ENCODE results near the gene OR52K2.
"Not testable (repeated sequence)": the region's sequence is repeated elsewhere in the genome, so short reads cannot be mapped to it uniquely, and the experiment has no call there.

The OR52K2 gene

DNA sequence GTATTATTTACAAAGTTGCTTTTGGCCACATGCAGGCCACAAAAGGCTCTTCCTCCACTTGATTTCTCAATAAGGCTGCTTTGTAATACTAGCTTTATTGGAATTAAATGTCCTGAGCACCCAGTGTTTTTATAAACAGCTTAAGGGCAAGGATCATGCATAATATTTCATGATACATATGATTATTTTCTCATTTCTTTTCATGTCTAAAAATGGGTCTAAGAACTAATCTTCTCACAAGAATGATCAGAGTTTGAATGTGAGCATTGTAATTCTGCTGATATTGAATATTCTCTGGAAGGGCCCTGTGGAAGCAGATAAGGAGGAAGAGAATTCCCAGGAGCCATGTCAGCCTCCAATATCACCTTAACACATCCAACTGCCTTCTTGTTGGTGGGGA, at the start of gene OR52K2:
Gene OR52K2, plus strand, starts transcription at position 301 of the 400 bp plus-strand sequence. Its CDS starts 45 bp downstream, at position 346.
- no peak for DNase-seq

DNA sequence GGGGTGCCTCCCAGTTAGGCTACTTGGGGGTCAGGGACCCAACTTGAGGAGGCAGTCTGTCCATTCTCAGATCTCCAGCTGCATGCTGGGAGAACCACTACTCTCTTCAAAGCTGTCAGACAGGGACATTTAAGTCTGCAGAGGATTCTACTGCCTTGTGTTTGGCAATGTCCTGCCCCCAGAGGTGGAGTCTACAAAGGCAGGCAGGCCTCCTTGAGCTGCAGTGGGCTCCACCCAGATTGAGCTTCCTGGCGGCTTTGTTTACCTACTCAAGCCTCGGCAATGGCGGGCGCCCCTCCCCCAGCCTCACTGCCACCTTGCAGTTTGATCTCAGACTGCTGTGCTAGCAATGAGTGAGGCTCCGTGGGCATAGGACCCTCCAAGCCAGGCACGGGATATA, 42.9 kb upstream of the OR52K2 start:
- not testable (repeated sequence) for DNase-seq

DNA sequence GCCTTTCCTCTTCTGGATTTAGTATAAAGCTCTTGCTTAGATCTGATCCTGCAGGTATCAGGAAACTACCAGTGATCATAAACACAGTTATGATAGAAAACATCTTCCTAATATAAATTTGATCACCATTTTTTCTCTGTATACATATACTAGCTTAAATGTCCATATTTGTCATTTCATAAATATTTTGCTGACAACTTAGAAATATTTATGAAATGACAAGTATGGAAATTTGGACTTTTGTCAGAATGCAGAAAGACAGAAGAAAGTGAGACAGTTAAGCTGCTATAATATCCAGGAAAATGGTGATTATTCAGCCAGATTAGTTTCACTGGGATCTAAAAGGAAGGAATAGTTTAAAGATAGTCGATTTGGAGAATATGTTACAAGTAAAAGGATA, 32.8 kb upstream of the OR52K2 start:
- DNase-seq: no peak

DNA sequence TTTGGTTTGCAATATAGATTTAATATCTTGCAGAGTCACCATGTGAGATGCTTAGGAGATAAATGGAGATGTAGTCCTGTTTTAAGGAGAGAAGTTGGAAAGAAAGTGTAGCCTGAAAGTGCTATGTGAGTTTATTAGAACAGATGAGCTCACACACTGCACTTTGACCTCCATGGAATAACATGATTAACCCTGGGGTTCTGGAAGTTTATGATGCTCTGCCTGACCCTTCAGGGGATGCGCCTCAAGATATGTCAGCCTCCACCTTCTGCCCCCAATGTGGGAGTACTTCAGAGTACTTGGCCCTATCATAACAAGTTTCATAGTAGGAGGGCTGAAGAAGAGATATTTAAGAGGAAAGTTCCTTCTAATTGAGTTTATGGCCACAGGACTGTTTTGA, 32.3 kb upstream of the OR52K2 start:
- DNase-seq: no peak

DNA sequence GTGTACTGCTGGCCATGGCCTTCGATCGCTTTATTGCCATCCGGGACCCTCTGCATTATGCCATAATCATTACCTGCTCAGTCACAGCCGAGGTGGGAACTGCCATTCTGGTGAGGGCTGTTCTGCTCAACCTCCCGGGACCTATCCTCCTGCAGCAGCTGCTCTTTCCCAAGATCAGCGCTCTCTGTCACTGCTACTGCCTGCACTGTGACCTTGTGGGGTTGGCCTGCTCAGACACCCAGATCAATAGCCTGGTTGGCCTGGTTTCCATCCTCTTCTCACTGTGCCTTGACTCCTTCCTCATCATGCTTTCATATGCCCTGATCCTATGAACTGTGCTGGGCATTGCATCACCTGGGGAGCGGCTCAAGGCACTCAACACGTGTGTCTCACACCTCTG, 30.7 kb upstream of the OR52K2 start:
- DNase-seq: no peak

DNA sequence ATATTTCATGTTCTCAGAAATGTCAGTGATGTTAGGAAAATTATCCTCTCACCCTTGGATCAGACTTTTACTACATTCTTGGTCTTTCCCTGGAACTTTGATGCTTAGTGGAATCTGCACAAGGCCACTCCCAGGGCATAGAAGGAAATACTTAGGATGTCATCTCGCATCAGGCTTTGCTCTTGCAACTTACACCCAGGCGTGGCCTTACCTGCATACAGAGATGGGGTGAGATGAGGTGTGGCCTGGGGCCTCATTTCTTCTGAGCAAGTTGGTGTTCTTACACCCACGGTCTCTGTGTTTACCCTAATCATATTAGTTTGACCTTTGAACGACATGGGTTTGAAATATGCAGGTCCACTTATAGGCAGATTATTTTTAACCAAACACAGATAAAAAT, 19.0 kb upstream of the OR52K2 start:
- DNase-seq: no peak

DNA sequence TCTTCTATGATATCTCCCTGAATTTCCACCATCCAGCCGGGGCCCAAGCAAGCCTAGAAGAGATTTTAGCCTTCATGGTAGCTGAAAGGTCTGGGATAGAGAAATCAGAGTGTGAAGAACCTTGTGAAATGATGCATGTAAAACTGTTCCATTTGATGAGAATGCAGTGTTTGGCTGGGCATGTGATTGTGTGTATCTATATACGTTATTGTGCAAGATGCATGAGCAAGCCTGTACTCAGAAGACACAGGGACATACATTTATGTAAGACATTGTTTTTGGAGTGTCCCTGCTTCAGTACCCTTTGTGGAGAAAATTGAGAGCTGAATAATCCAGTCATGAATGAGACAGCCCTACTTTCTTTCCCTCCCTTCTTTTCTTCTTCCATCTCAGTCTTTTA, 15.2 kb upstream of the OR52K2 start:
- DNase-seq: no peak

DNA sequence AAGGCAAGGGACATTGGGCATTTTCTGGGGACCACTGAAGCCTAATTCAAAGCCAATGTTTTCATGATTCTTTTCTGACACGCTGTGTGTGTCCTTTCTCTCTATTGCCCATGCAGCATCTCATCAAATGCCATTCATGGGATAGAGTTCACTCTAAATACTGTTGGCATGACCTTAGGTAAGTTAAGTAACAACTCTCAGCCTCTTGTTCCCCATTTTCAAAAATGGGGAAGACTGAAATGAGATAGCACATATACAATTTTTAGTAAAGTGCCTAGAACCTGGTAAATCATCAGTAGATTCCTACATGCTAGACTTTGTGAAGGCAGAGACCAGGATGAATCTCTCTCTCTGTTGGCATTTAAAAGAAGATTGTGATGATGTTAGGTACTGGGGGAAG, 12.7 kb upstream of the OR52K2 start:
- no peak for DNase-seq

DNA sequence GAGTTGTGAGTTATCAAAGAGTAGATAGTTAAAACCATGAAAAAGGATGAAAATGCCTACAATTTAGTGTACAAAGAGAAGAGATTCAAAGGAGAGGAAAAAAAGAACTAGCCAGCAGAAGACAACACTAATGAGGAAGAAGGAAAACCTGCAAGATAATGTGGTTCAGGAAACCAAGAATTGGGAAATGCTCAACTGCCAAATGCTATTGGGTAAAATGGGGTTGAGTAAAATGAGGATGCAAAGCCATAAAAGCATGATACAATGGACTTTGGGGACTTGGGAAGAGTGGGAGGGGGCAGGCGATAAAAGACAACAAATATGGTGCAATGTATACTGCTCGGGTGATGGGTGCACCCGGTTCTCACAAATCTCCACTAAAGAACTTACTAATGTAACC, 7.6 kb upstream of the OR52K2 start:
- no peak for DNase-seq

DNA sequence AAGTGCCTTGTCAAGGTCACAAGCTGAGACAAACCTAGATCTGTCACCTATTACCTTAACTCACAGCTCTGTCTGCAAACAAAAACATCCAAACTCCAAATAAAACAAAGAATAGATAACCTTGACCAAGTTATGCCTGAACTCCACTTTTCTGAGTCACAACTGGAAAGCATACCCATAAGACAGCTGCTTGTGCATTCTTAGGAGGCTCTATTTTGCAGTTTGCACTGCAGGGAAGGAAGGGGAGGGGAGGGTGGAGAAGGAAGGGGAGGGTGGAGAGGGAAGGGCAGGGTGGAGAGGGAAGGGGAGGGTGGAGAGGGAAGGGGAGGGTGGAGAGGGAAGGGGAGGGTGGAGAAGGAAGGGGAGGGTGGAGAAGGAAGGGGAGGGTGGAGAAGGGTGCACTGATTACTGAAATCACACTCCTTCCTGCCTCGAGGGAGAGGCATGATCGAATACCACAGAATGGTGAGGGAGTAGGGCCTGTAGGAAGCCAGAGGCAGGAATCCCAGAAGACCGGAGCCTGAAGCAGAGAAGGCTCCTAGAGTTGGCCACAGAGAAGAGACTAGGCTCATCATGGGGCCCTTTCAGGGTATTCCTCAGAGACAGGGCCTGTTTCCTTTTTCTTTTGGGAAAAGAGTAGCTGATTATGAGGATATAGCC, 5.7 kb upstream of the OR52K2 start:
- no peak for DNase-seq

DNA sequence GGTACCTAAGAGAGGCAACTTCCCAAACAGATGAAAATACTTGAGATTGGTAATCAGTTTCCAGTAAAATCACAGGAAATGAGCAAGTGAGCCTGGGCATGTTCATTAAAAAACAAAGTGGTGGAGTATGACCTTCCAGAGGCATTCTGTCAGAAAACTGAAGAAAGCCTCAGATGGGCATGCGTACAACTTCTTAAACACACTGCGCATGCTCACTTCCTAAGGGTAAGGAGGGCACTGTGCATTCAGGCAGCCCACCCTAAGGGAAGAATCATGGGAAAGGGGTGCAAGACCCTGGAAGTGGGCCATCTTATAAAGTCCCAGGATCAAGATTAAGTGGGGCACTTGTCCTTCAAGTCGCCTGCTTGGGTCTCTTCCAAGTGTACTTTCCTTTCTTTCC, 4.0 kb downstream of the OR52K2 start:
- no peak for DNase-seq

DNA sequence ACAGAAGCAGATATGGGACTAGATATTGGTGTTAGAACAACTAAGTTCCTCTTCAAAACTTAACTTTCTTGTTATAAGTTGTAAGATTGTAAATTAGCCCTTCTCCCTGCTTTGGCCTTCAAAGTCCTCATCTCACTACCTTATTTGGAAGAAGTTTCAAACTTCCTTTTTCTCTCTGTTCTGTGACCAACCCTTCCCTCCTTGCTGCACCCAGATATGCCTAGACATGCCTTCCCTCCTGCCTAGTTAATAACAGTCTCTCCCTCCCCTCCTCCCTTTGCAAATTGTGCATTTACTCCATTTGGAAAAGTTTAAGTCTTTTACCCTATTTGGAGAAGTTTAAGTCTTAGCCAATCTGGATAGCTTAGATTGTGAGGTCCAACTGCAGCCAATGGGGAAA, 4.9 kb downstream of the OR52K2 start:
- no peak for DNase-seq

DNA sequence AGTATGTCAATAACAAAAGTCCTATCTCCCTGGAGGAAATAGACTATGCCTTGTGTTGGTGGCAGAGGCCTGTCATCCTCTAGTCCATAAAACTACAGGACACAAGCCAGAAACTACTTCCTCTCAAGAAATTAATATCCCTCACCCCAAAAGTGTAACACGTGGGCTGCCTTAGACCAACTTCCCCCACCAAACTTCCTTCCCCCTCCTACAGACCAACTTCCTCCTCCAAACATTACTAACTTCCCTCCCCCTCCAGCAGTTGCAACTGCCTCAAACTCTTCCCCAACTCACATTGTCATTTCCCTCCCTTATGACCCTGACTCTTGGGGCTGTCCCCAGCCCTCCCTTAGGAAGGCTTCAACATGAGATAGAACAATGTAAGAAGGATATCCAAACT, 6.3 kb downstream of the OR52K2 start:
- no peak for DNase-seq

DNA sequence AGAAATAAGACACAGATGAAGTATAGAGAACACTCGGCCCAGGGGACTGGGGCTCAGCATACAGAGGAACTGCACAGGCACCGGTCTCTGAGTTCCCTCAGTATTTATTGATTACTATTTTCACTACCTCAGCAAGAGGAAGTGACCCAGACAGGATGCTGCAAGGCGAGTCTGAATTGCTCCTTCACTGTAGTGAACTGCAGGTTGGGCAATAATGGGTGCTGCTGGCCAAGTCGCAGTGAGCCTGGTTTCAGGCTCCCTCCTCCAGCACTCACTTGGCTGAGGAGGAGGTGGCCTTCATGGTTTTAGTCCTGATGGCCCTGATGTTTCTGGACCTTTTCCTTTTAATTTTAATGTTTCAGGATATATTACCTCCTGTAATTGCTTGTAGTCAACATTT, 10.4 kb downstream of the OR52K2 start:
- DNase-seq: no peak

DNA sequence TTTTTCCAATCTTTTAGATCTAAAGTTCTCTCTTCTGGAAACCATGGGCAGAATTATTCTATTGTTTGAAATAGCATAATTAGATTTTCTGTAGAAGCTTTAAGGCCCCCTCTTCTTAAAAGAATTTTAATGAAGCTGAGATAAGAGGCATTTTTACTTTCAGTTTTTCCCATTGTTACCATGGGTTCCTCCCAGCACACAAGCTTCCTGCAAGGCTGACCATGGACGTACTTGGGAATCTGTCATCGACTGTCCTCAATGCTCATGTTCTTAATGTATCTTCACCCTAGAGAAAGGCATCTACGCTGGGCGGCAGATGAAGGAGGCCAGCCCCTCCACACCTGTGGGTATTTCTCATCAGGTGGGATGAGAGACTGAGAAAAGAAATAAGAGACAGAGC, 11.1 kb downstream of the OR52K2 start:
- DNase-seq: no peak

DNA sequence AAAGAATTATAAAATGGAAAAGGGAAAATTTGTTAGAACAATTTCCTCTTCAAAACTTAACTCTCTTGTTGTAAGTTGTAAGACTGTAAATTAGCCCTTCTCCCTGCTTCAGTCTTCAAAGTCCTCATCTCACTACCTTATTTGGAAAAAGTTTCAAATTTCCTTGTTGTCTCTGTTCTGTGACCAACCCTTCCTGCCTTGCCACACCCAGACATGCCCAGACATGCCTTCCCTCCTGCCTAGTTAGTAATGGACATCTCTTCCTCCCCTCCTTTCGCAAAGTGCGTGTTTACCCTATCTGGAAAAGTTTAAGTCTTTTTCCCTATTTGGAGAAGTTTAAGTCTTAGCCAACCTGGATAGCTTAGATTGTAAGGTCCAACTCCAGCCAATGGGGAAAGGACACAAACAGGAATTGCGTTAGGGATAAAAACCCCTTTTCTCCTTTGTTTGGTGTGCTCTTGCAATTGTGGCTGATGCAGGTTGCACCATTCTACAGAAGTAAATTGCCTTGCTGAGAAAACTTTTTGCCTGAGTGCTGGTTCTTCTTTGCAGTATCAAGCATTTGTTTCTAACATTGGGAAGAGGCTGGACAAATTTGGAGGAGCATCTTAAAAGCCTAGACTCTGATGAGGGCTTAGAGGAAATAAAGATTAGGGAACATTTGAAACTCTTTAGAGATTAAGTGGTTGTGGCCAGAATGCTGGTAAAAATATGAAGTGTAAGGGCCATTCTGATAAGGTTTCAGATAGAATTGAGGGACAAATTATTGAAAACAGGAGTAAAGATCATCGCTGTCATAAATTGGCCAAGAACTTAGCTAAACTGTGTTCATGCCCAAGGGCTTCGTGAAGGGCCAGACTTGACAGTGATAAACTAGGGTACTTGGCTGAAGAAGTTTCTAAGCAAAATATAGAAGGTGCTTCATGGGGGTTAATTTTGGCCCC, 15.4 kb downstream of the OR52K2 start:
- DNase-seq: no peak

DNA sequence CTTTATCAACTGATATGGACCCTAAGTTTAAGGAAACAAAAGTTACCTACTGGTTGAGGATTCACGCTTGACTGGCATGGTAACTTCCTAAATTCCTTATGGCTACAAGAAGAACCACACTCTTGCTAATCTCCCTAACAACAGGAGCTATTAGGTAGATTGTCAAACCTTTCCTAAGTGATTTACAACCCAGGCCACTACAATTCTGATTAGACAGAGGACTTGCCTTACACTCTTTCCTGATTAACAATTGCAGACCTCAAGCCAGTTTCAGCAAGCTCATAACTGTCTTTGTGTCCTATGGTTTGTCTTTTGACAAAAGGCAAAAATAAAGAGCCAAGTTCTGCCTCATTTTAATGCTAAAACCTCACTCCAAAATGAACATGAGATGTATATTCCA, 16.3 kb downstream of the OR52K2 start:
- no peak for DNase-seq

DNA sequence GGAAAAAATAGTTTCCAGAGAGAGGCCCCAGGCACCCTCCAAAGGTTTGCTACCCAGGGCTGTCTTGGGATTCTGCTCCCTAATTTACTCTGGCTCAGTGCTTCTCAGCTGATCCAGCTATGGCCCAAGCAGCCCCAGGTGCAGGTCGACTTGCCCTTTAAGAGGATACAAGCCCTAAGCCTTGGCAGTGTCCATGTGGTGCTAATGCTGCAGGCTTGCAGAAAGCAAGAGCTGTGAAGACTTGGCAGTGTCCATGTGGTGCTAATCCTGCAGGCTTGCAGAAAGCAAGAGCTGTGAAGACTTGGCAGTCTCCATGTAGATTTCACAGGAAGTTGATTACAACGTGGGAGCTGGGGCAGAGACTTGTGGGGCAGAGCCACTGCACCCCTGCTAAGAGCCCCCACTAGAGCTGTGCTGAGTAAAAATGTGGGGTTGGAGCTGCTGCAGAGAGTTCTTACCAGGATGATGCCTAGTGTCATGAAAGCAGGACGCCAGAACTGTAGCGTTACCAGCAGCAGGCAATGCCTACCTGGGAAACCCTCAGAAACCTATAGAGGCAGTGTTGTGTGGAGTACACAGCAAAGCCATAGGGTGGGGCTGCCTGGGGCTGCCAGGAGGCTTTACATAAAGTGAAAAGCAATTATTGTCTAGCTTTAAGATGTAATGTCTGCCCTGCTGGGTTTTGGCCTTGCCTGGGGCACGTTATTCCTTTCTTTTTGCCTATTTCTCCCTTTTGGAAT, 17.2 kb downstream of the OR52K2 start:
- DNase-seq: no peak

DNA sequence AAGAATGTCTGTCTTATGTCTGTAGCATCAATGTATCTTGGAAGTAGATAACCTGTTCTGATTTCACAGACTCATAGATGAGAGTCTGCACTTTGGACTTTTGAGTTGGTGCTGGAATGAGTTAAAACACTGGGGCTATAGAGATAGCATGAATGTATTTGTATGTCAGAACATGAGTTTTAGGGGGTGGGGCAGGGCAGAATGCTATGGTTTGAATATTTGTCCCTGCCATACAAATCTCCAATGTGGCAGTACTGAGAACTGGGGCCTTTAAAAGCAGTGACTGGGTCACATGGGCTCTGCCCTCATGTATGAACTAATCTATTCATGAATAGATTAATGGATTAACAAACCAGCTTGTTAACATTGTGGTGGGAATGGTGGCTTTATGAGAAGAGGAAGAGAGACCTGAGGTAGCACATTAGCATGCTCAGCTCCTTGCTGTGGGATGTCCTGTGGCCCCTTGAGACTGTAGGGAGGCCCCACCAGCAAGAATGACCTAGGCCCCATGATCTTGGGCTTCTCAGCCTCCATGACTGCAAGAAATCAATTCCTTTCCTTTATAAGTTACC, 17.9 kb downstream of the OR52K2 start:
- no peak for DNase-seq

DNA sequence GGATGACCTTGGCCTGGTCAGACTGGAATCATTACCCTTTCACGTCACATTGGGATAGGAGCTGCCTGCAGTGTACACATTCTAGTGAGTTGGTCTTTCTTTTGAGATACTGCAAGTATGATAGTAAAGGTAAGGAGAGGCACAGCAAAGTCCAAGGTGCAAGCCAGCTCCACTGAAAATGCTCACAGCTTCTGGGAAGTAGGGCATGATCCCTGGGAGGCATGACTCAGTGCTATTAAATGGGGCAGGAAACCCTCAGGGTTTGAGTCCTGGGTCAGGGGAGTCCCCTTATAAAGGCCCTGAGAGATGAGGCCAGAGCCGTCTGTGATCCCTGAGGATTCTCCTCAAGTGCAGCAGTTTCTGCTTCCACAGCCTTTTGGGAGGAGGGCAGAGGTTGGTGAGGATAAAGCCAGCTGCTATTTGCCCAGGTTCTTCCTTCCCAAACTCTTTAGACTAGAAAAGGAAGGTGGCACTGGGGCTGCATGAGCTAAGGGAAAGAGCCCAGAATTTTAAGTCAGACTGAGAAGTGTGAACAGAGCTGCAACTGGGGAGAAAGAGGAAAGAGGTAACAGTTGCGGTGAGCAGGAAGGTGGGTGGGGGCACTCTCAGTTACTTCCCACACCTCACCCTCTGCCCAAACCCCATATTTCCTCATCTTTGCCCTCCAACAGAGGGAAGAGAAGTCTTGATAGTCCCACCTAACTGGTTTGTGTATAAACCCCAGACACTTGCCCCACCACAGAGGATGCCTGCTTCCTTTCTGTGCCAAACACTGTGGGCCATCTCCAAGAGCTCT, 18.9 kb downstream of the OR52K2 start:
- no peak for DNase-seq

DNA sequence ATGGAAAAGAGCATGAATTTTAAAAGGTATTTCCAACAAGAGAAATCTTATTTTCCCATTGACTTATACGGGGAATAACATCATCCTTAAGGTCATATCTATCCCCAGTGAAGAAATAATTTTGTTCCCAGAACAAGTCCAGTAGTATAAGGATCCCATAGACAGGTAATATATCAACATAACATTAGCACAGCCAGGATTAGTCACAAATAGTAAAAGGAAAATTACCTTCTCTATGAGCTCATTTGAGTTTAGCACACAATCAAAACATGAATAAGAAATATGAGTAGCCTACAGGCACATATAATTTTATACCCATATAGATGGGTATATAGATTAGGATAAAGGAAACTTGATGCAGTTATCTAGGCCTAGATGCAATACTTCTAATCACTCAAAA, 30.5 kb downstream of the OR52K2 start:
- no peak for DNase-seq

DNA sequence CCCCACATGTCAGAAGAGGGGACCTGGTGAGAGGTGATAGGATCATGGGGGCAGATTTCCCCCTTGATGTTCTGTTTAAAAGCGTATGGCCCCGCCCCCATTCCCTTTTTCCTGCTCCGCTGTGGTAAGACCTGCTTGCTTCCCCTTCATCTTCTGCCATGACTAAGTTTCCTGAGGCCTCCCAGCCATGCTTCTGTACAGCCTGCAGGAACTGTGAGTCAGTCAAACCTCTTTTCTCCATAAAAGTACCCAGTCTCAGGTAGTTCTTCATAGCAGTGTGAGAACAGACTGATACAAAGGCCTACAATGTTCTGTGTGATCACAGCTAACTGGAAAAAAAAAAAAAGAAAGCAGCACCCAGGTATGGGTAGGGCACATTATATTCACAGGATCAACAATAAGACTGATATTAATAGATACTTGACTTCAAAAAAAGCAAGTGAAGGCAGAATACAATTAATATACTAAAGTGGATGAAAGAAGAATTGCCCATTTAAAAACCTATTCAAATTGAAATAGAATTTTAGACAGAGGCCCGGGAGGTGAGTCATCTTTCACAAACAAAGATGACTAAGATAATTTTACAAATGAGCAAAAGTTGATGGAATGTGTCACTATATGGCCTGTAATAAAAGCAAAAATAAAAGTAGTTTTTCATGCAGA, 31.6 kb downstream of the OR52K2 start:
- no peak for DNase-seq
